ENCODE measurements around the gene DLST. TPM values are rescaled to one million over a fixed set of nuclear protein-coding genes. Genes with fewer than 3 reads are reported as not detected.

The DLST gene
- total RNA-seq, 4 donors from 2014 or later: 71.3 to 157 (median 105) TPM

DNA sequence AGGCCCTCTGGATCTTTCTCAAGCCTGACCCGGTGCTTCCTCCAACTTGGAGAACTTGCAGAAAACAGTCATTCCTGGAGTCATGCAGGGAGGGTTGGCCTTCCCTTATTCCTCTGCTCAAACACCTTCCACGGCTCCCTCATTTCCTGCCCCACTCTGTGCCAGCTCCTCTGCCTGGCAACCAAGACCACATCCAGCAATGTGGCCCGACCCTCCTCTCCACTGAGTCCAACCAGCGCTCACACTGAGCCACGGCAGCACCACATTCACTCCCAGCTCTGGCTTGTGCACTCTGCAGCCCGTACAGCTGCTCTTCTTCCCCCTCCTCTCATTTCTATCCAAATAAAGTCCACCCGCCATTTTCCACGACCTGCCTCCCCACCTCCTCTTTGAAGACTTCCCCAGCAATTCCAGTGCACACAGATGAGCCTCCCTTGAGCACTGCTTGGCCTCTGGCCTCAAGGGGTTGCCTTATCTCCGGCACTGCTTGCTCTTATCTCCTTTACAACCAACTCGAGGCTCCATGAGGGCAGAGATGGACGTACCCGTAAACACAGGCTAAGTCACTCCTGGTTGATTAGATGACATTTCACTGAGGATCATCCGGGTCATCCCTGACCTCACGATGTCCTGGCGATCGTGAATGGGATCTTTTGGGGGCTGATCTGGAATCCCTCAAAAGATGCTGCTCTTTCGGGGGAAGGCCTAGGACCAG is 68.3 kb downstream of the DLST start:
- no peaks in the 10 kb centered on the region for H3K36me3 ChIP-seq
- no peak overlapping the region for H3K4me3 ChIP-seq
- peaks cover 0 to 7% (median 2%) of the 10 kb centered on the region in 3 donors for H3K27me3 ChIP-seq
- H3K9me3 ChIP-seq: no peaks in the 10 kb centered on the region
- intact Hi-C loops (cut with DNase I; ENCODE audit: low total_unique reads) (loop anchor here (5.0 kb wide), 1 partner anchor 38 kb away; no protein-coding TSS in a partner anchor), in situ Hi-C loops (cut with MboI; ENCODE audit: low sequenced_read_pairs in 4 of 4) (loop anchor here in 2 of 4 donors (25.0 kb wide), 1 partner anchor 137 kb away; no protein-coding TSS in a partner anchor)
- peaks cover 9 to 18% of the 10 kb centered on the region in 2 donors for H3K4me1 ChIP-seq
- DNase-seq: no peak
- no peak overlapping the region for H3K27ac ChIP-seq
- ATAC-seq: no peak
- TF ChIP-seq POLR2A (IDR thresholded peaks at IDR 0.05): no peak
- no peak for TF ChIP-seq CTCF (IDR thresholded peaks at IDR 0.05 in 4 of 5, conservative IDR thresholded peaks at IDR 0.05 in 1 of 5)

DNA sequence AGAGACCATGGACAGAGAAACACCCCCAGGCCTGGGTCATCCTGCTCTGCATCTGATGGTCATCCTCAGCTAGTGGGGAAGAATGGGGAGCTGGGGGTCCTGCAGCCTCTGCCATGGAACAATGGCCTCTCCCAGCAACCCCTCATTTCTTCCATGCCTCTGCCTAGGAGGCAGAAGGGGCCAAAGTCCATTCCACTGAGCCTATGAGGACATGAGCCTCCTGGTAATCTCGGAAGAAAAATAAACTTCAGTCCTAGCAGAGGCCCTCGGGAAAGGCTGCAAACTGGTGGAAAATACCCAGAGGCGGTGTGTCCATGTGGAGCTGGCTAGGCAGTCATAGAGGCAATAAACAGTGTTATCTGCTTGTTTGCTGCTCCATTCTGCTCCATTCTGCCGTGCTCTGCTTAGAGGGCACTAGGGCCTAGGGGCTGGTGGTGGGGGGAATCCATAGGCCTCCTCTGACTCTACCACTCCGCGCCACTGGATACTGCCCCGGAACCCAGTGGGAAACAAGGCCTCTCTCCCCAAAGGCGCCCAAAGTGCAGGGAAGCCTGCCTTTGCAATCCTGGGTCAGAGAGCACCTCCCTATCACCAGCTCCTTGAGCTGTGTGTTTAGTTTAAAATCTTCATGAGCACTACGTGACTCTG is 69.2 kb downstream of the DLST start:
- Histone ChIP-seq H3K4me1 (peaks cover 11 to 19% of the 10 kb centered on the region in 2 donors), H3K27me3 (peaks cover 0 to 10% (median 3%) of the 10 kb centered on the region in 3 donors), H3K4me3 (no peak overlapping the region), H3K27ac (no peak overlapping the region), H3K36me3 (no peaks in the 10 kb centered on the region), H3K9me3 (no peaks in the 10 kb centered on the region)
- intact Hi-C loops (cut with DNase I; ENCODE audit: low total_unique reads) (no loop called here), in situ Hi-C loops (cut with MboI; ENCODE audit: low sequenced_read_pairs in 4 of 4) (no loop called here)
- no peak for DNase-seq
- ATAC-seq: no peak
- no peak for TF ChIP-seq CTCF (IDR thresholded peaks at IDR 0.05 in 4 of 5, conservative IDR thresholded peaks at IDR 0.05 in 1 of 5)
- no peak for TF ChIP-seq POLR2A (IDR thresholded peaks at IDR 0.05)

- intact Hi-C loops (cut with DNase I; ENCODE audit: low total_unique reads): no loop called here
- no peaks in the 10 kb centered on the region for H3K9me3 ChIP-seq
- DNase-seq (no peak), ATAC-seq (no peak)
- in situ Hi-C loops (cut with MboI; ENCODE audit: low sequenced_read_pairs in 4 of 4): no loop called here
- H3K27ac ChIP-seq: peak overlapping the region in 1 of 4 donors; percentile 33
- peak overlapping the region in 1 of 4 donors; percentile 13 for H3K4me3 ChIP-seq
- H3K27me3 ChIP-seq: peaks cover 0 to 10% (median 3%) of the 10 kb centered on the region in 3 donors
- no peak for TF ChIP-seq CTCF (IDR thresholded peaks at IDR 0.05 in 4 of 5, conservative IDR thresholded peaks at IDR 0.05 in 1 of 5)
- TF ChIP-seq POLR2A (IDR thresholded peaks at IDR 0.05): no peak
- H3K36me3 ChIP-seq: no peaks in the 10 kb centered on the region
- peaks cover 5 to 12% of the 10 kb centered on the region in 2 donors for H3K4me1 ChIP-seq
Measured at GRCh38 chr14:74951443-74952179, 69.9 kb downstream of the DLST start.

- H3K4me1 ChIP-seq: peaks cover 3 to 10% of the 10 kb centered on the region in 2 donors
- DNase-seq (no peak), ATAC-seq (no peak)
- H3K36me3 ChIP-seq: no peaks in the 10 kb centered on the region
- H3K27me3 ChIP-seq: peaks cover 0 to 10% (median 3%) of the 10 kb centered on the region in 3 donors
- in situ Hi-C loops (cut with MboI; ENCODE audit: low sequenced_read_pairs in 4 of 4): no loop called here
- H3K4me3 ChIP-seq: no peak overlapping the region
- H3K27ac ChIP-seq: peak overlapping the region in 1 of 4 donors; percentile 33
- no peak for TF ChIP-seq CTCF (IDR thresholded peaks at IDR 0.05 in 4 of 5, conservative IDR thresholded peaks at IDR 0.05 in 1 of 5)
- TF ChIP-seq POLR2A (IDR thresholded peaks at IDR 0.05): no peak
- no peaks in the 10 kb centered on the region for H3K9me3 ChIP-seq
- intact Hi-C loops (cut with DNase I; ENCODE audit: low total_unique reads): no loop called here
Measured at GRCh38 chr14:74952180-74952665, 70.5 kb downstream of the DLST start.

Data from gastrocnemius medialis (tissue), 4 donors.